Measurements from ENCODE around the gene HYI. TPM values are rescaled to one million over a fixed set of nuclear protein-coding genes. Genes with fewer than 3 reads are reported as not detected.

Gene HYI
- total and polyA plus RNA-seq, 3 experiments from 2014 or later = 2.4 to 5.7 (median 5.5) TPM

DNA sequence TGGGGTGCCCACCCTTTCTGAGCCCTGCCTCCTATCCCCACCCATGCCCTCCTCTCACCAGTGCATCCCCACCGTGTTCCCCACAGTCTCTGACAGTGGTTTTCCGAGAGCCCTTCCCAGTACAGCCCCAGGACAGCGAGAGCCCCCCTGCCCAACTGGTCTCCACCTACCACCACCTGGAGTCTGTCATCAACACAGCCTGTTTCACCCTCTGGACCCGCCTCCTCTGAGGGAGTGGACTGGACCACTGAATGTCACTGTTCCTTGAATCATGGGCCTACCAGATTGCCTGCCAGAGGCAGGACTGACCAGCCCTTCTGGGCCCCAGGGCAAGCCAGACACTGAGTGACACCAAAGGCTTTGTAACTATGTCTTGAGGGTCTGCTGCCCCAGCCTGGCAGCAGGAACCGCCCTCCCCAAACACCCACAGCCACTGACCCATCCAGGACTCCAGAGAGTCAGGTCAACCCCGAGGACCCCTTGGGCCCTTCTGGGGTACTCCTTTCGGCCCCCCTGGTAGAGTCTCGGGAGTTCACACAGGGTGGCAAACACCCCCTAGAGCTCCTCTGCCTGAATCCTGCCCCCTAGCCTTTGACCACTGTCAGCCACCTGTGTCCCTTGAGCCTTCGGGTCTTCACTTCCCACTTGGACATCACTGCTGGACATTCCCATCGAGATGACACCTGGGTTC lies 3.3 kb downstream of the HYI start:
- CTCF ChIA-PET = no interaction called here
- Mint-ChIP-seq H3K9me3 (no peaks in the 10 kb centered on the region), H3K4me1 (peaks cover 19 to 27% (median 19%) of the 10 kb centered on the region in 3 donors), H3K4me3 (peak overlapping the region in 2 of 7 donors; percentile 39 to 61), H3K27ac (peak overlapping the region in 5 of 8 donors; percentile 32 to 87 (median 54)), H3K36me3 (peaks cover 0 to 66% (median 21%) of the 10 kb centered on the region in 3 donors), H3K27me3 (peaks cover 0 to 10% of the 10 kb centered on the region in 2 donors)
- Histone ChIP-seq H3K27ac (ENCODE audit: low read depth, low read length) (no peak overlapping the region), H3K27me3 (ENCODE audit: insufficient read depth, low read length, poor library complexity, severe bottlenecking) (peaks cover under 1% of the 10 kb centered on the region), H3K4me1 (ENCODE audit: insufficient read depth, low read length) (peaks cover 9% of the 10 kb centered on the region), H3K4me3 (ENCODE audit: low read length) (no peak overlapping the region), H3K36me3 (ENCODE audit: insufficient read depth, low read length) (peaks cover 40% of the 10 kb centered on the region), H3K9me3 (ENCODE audit: low read length) (no peaks in the 10 kb centered on the region)
- DNase-seq = no peak
- POLR2A ChIA-PET = no interaction called here

DNA sequence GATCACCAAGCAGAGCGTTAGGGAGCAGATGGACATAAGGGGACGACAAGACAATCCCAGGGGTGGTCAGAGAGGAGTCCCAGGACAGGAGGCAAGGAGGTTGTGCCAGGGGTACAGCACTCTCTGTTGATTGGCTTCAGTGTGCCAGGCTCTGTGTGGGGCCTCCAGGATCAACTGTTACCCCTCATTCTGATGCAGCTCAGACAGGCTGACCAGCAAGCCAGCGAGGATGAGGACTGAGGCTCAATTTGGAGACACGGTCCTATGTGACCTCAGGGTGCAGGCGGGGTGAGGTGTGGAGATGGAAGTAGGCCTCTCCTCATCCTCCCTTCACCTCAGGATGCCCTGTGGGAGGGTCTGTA lies 4.0 kb downstream of the HYI start:
- H3K9me3 ChIP-seq (ENCODE audit: low read length) = no peaks in the 10 kb centered on the region
- Mint-ChIP-seq H3K4me3 (peak overlapping the region in 1 of 7 donors; percentile 83), H3K27me3 (peaks cover 0 to 3% of the 10 kb centered on the region in 2 donors), H3K27ac (peak overlapping the region in 2 of 8 donors; percentile 54 to 83), H3K9me3 (no peaks in the 10 kb centered on the region), H3K36me3 (peaks cover 0 to 73% (median 24%) of the 10 kb centered on the region in 3 donors), H3K4me1 (peaks cover 17 to 19% (median 18%) of the 10 kb centered on the region in 3 donors)
- ChIA-PET POLR2A (no interaction called here), CTCF (no interaction called here)
- no peak for DNase-seq
- H3K36me3 ChIP-seq (ENCODE audit: insufficient read depth, low read length) = peaks cover 44% of the 10 kb centered on the region
- no peak overlapping the region for H3K4me3 ChIP-seq (ENCODE audit: low read length)
- no peaks in the 10 kb centered on the region for H3K27me3 ChIP-seq (ENCODE audit: insufficient read depth, low read length, poor library complexity, severe bottlenecking)
- no peak overlapping the region for H3K27ac ChIP-seq (ENCODE audit: low read depth, low read length)
- peaks cover 7% of the 10 kb centered on the region for H3K4me1 ChIP-seq (ENCODE audit: insufficient read depth, low read length)

DNA sequence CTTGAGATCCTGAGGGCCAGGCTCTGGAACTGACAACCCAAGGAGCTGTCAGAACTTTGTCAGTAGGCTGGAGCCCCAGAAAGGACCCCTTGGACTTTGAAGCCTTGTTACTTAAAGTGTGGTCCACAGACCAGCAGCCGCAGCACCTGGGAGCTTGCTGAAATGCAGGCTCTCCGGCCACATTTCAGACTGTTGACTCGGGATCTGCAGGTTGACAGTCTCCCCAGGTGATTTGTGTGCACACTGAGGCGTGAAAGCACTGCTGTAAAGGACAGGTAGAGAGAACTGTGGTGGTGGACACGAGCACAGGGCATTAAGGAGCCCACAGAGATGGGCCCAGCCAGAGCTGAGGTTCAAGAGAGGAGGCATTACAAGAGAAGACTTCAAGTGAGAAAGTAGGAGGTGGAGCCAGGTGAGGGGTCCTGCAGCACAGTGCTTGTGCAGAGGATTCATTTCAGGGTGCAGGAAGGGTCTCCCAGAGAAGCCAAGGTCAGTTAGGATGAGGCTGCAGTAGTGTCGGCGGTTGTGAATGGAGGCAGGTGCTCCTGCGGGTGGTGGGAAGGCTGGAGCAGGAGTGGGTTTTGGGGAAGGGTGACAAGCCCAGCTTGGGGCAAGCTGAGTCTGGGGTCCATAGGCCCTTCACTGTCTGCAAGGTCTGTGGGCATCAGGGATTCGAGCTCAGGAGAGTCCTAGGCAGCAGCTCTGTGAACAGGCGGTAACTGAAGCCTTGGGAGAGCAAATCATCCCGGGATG lies 4.6 kb downstream of the HYI start:
- H3K36me3 Mint-ChIP-seq = peaks cover 0 to 78% (median 26%) of the 10 kb centered on the region in 3 donors
- POLR2A ChIA-PET = no interaction called here
- Histone ChIP-seq H3K27ac (ENCODE audit: low read depth, low read length) (no peak overlapping the region), H3K36me3 (ENCODE audit: insufficient read depth, low read length) (peaks cover 50% of the 10 kb centered on the region), H3K9me3 (ENCODE audit: low read length) (no peaks in the 10 kb centered on the region), H3K4me3 (ENCODE audit: low read length) (no peak overlapping the region), H3K4me1 (ENCODE audit: insufficient read depth, low read length) (peaks cover under 1% of the 10 kb centered on the region), H3K27me3 (ENCODE audit: insufficient read depth, low read length, poor library complexity, severe bottlenecking) (no peaks in the 10 kb centered on the region)
- CTCF ChIA-PET = no interaction called here
- H3K9me3 Mint-ChIP-seq = no peaks in the 10 kb centered on the region
- no peak for DNase-seq
- H3K4me1 Mint-ChIP-seq = peaks cover 11 to 14% (median 12%) of the 10 kb centered on the region in 3 donors
- no peaks in the 10 kb centered on the region for H3K27me3 Mint-ChIP-seq
- peak overlapping the region in 3 of 8 donors; percentile 4 to 83 (median 64) for H3K27ac Mint-ChIP-seq
- peak overlapping the region in 1 of 7 donors; percentile 83 for H3K4me3 Mint-ChIP-seq

DNA sequence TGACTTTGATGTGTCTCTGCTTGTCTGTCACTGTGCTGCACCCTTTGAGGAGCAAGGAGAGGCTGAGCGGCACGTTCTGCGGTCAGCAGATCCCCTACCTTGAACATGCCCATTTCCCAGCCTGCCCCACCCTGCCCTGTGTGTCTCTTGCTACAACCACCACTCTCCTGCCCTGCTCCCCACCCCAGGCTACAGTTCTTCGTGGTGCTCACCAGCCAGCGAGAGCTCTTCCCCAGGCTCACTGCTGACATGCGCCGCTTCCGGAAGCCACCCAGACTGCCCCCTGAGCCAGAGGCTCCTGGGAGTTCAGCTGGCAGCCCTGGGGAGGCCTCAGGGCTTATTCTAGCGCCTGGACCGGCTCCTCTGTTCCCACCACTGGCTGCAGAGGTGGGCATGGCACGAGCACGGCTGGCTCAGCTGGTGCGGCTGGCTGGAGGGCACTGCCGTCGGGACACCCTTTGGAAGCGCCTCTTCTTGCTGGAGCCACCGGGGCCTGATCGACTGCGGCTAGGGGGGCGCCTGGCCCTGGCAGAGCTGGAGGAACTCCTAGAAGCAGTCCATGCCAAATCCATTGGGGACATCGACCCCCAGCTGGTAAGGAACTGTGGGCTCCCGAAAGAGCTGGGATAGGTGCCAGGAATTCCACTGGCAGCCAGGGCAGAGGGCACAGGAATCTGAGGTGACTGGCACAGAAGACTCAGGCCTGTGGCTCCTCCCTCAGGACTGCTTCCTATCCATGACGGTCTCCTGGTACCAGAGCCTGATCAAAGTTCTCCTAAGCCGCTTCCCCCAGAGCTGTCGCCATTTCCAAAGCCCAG lies 5.6 kb downstream of the HYI start:
- no peaks in the 10 kb centered on the region for H3K9me3 ChIP-seq (ENCODE audit: low read length)
- peak overlapping the region in 1 of 8 donors; percentile 44 for H3K27ac Mint-ChIP-seq
- H3K4me1 ChIP-seq (ENCODE audit: insufficient read depth, low read length) = no peaks in the 10 kb centered on the region
- DNase-seq = no peak
- POLR2A ChIA-PET = no interaction called here
- H3K27me3 ChIP-seq (ENCODE audit: insufficient read depth, low read length, poor library complexity, severe bottlenecking) = no peaks in the 10 kb centered on the region
- CTCF ChIA-PET = no interaction called here
- peak overlapping the region in 1 of 7 donors; percentile 24 for H3K4me3 Mint-ChIP-seq
- H3K36me3 Mint-ChIP-seq = peaks cover 0 to 86% (median 28%) of the 10 kb centered on the region in 3 donors
- peaks cover 60% of the 10 kb centered on the region for H3K36me3 ChIP-seq (ENCODE audit: insufficient read depth, low read length)
- H3K4me3 ChIP-seq (ENCODE audit: low read length) = no peak overlapping the region
- no peaks in the 10 kb centered on the region for H3K9me3 Mint-ChIP-seq
- H3K4me1 Mint-ChIP-seq = peaks cover 7 to 9% (median 8%) of the 10 kb centered on the region in 3 donors
- no peaks in the 10 kb centered on the region for H3K27me3 Mint-ChIP-seq
- H3K27ac ChIP-seq (ENCODE audit: low read depth, low read length) = no peak overlapping the region

DNA sequence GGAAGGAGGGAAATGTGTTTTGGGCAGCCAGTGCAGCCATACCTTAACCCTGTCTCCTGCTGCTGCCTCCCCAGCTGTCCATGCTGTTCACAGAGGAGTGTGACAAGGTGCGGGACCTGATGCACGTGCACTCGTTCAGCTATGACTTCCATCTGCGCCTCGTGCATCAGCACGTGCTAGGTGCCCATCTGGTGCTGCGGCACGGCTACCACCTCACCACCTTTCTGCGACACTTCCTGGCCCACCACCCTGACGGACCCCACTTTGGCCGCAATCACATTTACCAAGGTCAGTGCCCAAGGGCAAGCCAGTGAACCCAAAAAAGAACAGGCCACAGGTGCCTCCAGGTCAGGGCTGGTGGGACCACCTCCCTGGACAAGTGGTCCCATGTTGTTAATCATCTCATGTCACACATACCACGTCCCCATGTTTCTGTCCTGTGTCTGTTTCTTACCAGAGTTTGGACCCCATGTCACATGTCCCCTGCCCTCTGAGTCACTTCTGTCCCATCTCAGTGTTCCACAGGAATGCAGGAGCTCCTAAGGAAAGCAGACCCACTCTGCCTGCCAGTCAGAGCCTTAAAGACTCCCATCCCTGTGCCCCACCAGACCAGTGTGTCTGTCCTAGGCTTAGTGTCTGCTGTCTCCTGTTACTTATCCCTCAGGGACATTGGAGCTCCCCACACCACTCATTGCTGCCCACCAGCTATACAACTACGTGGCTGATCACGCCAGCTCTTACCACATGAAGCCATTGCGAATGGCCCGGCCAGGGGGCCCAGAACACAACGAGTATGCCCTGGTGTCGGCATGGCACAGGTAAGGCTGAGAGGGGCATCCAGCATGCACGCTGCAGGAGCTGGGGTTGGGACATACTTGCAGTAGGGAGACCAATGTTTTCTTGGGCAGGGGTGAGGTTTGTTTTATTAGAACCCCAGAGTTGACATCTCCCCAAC lies 6.6 kb downstream of the HYI start:
- Histone ChIP-seq H3K9me3 (ENCODE audit: low read length) (no peaks in the 10 kb centered on the region), H3K36me3 (ENCODE audit: insufficient read depth, low read length) (peaks cover 66% of the 10 kb centered on the region), H3K27ac (ENCODE audit: low read depth, low read length) (no peak overlapping the region), H3K4me1 (ENCODE audit: insufficient read depth, low read length) (no peaks in the 10 kb centered on the region), H3K4me3 (ENCODE audit: low read length) (no peak overlapping the region), H3K27me3 (ENCODE audit: insufficient read depth, low read length, poor library complexity, severe bottlenecking) (no peaks in the 10 kb centered on the region)
- H3K27me3 Mint-ChIP-seq = no peaks in the 10 kb centered on the region
- no peaks in the 10 kb centered on the region for H3K4me1 Mint-ChIP-seq
- H3K9me3 Mint-ChIP-seq = no peaks in the 10 kb centered on the region
- POLR2A ChIA-PET = no interaction called here
- H3K27ac Mint-ChIP-seq = peak overlapping the region in 3 of 8 donors; percentile 9 to 22 (median 11)
- H3K36me3 Mint-ChIP-seq = peaks cover 0 to 92% (median 28%) of the 10 kb centered on the region in 3 donors
- CTCF ChIA-PET = no interaction called here
- no peak for DNase-seq
- H3K4me3 Mint-ChIP-seq = no peak overlapping the region

DNA sequence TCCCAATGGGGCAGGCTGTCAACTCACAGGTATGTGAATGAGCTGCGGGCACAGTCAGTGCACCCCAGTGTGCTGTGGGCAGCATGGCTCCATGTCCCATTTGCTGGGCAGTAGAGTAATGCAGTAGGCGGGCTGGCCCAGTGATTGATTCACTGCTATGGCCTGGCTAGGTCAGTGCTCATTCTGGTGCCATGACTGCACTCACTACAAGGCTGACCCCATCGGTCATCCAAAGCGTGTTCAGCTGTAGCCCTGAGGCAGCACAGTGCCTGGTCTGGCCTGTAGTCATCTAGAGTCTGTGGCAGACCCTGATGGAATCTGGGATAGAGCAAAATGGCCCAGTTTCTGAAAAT lies 7.4 kb downstream of the HYI start:
- H3K36me3 ChIP-seq (ENCODE audit: insufficient read depth, low read length) = peaks cover 71% of the 10 kb centered on the region
- H3K27ac ChIP-seq (ENCODE audit: low read depth, low read length) = no peak overlapping the region
- peaks cover 0 to 95% (median 28%) of the 10 kb centered on the region in 3 donors for H3K36me3 Mint-ChIP-seq
- no peaks in the 10 kb centered on the region for H3K4me1 Mint-ChIP-seq
- ChIA-PET CTCF (no interaction called here), POLR2A (no interaction called here)
- no peak overlapping the region for H3K4me3 Mint-ChIP-seq
- no peaks in the 10 kb centered on the region for H3K4me1 ChIP-seq (ENCODE audit: insufficient read depth, low read length)
- no peaks in the 10 kb centered on the region for H3K9me3 Mint-ChIP-seq
- no peaks in the 10 kb centered on the region for H3K27me3 Mint-ChIP-seq
- no peaks in the 10 kb centered on the region for H3K27me3 ChIP-seq (ENCODE audit: insufficient read depth, low read length, poor library complexity, severe bottlenecking)
- H3K27ac Mint-ChIP-seq = peak overlapping the region in 1 of 8 donors; percentile 11
- H3K4me3 ChIP-seq (ENCODE audit: low read length) = no peak overlapping the region
- H3K9me3 ChIP-seq (ENCODE audit: low read length) = no peaks in the 10 kb centered on the region
- DNase-seq = no peak

DNA sequence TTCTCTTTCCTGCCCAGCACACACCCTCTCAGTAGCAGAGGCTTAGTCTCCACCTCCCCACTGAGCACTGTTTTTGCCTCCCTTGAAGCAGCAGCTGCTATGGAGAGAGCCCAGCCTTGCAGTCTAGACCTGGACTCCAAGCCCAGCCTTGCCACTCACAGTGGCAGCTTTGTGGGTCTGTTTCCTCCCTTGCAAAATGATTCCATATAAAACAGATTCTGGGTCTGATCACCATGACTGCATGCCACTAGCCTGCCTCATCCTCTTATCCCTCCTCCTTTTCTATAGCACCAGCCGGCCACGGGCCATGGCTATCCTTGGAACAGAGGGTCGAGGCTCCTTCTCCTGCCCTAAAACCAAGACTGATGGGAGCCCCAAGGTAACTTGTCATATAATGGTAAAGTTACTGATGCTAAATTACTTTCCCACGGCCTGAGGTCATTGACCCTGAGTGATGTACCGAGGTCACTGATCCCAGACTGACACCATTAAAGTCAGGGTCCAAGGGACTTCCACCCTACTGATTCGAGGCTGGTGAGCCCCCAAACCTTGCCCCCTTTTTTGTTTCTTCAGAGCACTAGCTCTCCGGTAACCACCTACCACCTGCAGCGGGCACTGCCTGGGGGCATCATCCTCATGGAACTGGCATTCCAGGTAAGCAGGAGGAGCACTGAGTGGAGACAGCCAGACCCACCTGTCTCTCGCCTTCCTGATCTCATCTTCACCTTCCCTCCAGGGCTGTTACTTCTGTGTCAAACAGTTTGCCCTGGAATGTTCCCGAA lies 7.9 kb downstream of the HYI start:
- H3K36me3 ChIP-seq (ENCODE audit: insufficient read depth, low read length) = peaks cover 76% of the 10 kb centered on the region
- H3K27me3 Mint-ChIP-seq = no peaks in the 10 kb centered on the region

More for the DNA sequence above, 7.9 kb downstream of the HYI start:
- H3K4me3 ChIP-seq (ENCODE audit: low read length) = no peak overlapping the region
- DNase-seq = no peak
- no peaks in the 10 kb centered on the region for H3K27me3 ChIP-seq (ENCODE audit: insufficient read depth, low read length, poor library complexity, severe bottlenecking)
- no peak overlapping the region for H3K27ac ChIP-seq (ENCODE audit: low read depth, low read length)
- H3K36me3 Mint-ChIP-seq = peaks cover 0 to 98% (median 28%) of the 10 kb centered on the region in 3 donors
- H3K4me3 Mint-ChIP-seq = no peak overlapping the region
- H3K4me1 ChIP-seq (ENCODE audit: insufficient read depth, low read length) = no peaks in the 10 kb centered on the region
- POLR2A ChIA-PET = no interaction called here
- H3K27ac Mint-ChIP-seq = peak overlapping the region in 6 of 8 donors; percentile 4 to 96 (median 32)
- no peaks in the 10 kb centered on the region for H3K4me1 Mint-ChIP-seq
- no peaks in the 10 kb centered on the region for H3K9me3 Mint-ChIP-seq
- CTCF ChIA-PET = no interaction called here
- no peaks in the 10 kb centered on the region for H3K9me3 ChIP-seq (ENCODE audit: low read length)
